ENCODE measurements around the gene MORF4L2.
"Not testable (repeated sequence)": the region's sequence is repeated elsewhere in the genome, so short reads cannot be mapped to it uniquely, and the experiment has no call there.

DNA sequence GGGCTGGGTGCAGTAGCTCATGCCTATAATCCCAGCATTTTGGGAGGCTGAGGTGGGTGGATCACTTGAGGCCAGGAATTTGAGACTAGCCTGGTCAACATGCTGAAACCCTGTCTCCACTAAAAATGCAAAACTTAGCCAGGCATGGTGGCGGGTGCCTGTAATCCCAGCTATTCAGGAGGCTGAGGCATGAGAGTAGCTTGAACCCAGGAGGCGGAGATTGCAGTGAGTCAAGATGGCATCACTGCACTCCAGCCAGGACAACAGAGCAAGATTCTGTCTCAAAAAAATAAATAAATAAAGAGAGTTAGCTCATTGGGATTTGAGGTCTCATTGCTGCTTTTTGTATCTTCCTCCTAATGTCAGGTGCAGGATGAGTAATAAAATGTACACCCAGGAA lies 29.4 kb downstream of the MORF4L2 start:
- TF ChIP-seq POLR2A (IDR thresholded peaks at IDR 0.05; ENCODE audit: low read length); GATA1 (IDR thresholded peaks at IDR 0.05; ENCODE audit: low read depth, low read length): not testable (repeated sequence)

Data from erythroblast (primary cell).